Gastrocnemius medialis (tissue), 4 donors: ENCODE data around the gene NPRL2. TPM values are rescaled to one million over a fixed set of nuclear protein-coding genes. Genes with fewer than 3 reads are reported as not detected.

Experiments
- ATAC-seq, 2 donors: fragments of 150-250 bp; one replicate each; pipeline ENCODE4 v1.9.1; 2016
- DNase-seq, 2 donors: peaks; one replicate each; pipeline ENCODE4 v3.0.0-alpha.2; 2019
- H3K27ac ChIP-seq, 4 donors: fragments of 200-600 bp; sonication (generic); 1 replicate in 1 of 4; 2 replicates in 3 of 4; pipeline ENCODE4 v1.5.1; 2016 to 2018; ENCODE audit warnings: mild to moderate bottlenecking in 2 of 4, moderate library complexity in 1 of 4
- H3K27me3 ChIP-seq, 3 donors: fragments of 200-600 bp; sonication (generic) in 2 of 3; 1 replicate in 1 of 3; 2 replicates in 2 of 3; pipeline versions ENCODE4 v1.5.1 to v1.6.0; 2016 to 2019; ENCODE audit warnings: mild to moderate bottlenecking in 1 of 3, moderate library complexity in 1 of 3
- H3K36me3 ChIP-seq, 2 donors: fragments of 200-600 bp; sonication (generic) in 1 of 2; one replicate each; pipeline ENCODE4 v1.5.1; 2017 to 2018
- H3K4me1 ChIP-seq, 2 donors: fragments of 200-600 bp; sonication (generic) in 1 of 2; one replicate each; pipeline ENCODE4 v1.5.1; 2016 to 2017; ENCODE audit warnings: mild to moderate bottlenecking in 2 of 2
- H3K4me3 ChIP-seq, 4 donors: fragments of 200-600 bp; sonication (generic) in 3 of 4; 1 replicate in 1 of 4; 2 replicates in 3 of 4; pipeline ENCODE4 v1.5.1; 2016 to 2019; ENCODE audit warnings: mild to moderate bottlenecking in 2 of 4
- H3K9me3 ChIP-seq, 3 donors: fragments of 200-600 bp; sonication (generic) in 2 of 3; 1 replicate in 1 of 3; 2 replicates in 2 of 3; pipeline ENCODE4 v1.5.1; 2016 to 2019
- CTCF ChIP-seq, 5 experiments: fragments of 450-650 bp in 3 of 5; fragments of 200-600 bp in 2 of 5; sonication (generic) in 2 of 5; IDR thresholded peaks in 4 of 5; conservative IDR thresholded peaks in 1 of 5; 1 replicate in 4 of 5; 2 replicates in 1 of 5; pipeline ENCODE4 v1.5.1; 2016 to 2019; ENCODE audit warnings: antibody characterized with exemption in 5 of 5, mild to moderate bottlenecking in 3 of 5, moderate library complexity in 3 of 5
- POLR2A ChIP-seq, 2 donors: fragments of 450-650 bp; IDR thresholded peaks; one replicate each; pipeline ENCODE4 v1.6.1; 2017; ENCODE audit warnings: antibody characterized with exemption in 2 of 2, mild to moderate bottlenecking in 2 of 2, moderate library complexity in 2 of 2
- in situ Hi-C, 4 donors: fragments of 200-750 bp; cut with MboI; loops; one replicate each; pipeline versions ENCODE4 v1.15.0 to v1.8.0; 2017; ENCODE audit warnings: low sequenced_read_pairs in 4 of 4
- intact Hi-C: fragments of 100-400 bp; cut with DNase I; formaldehyde crosslinking; loops from one replicate; pipeline ENCODE4 v1.15.1; 2023; ENCODE audit warnings: low total_unique reads
- total RNA-seq, 4 donors: library from RNA; depleted of rRNA; stranded (reverse); fragments of >200 nt; gene quantifications; one replicate each; pipeline versions ENCODE4 v1.1.0 to v1.2.3, GENCODE V29; 2016

Gene NPRL2
- total RNA-seq, 4 donors from 2014 or later = 14.1 to 26.2 (median 23.1) TPM

- Histone ChIP-seq H3K4me3 (no peak overlapping the region), H3K27me3 (no peaks in the 10 kb centered on the region), H3K27ac (no peak overlapping the region), H3K9me3 (no peaks in the 10 kb centered on the region), H3K36me3 (no peaks in the 10 kb centered on the region), H3K4me1 (no peaks in the 10 kb centered on the region)
- intact Hi-C loops (no loop called here), in situ Hi-C loops (no loop called here)
- no peak for DNase-seq
- TF ChIP-seq CTCF (IDR thresholded peaks at IDR 0.05 in 4 of 5, conservative IDR thresholded peaks at IDR 0.05 in 1 of 5) (no peak), POLR2A (IDR thresholded peaks at IDR 0.05) (no peak)
- ATAC-seq = no peak
Measured at GRCh38 chr3:50381383-50381782, 30.8 kb upstream of the NPRL2 start.

- H3K4me1 ChIP-seq = no peaks in the 10 kb centered on the region
- intact Hi-C loops = no loop called here
- TF ChIP-seq POLR2A (IDR thresholded peaks at IDR 0.05) (no peak), CTCF (IDR thresholded peaks at IDR 0.05 in 4 of 5, conservative IDR thresholded peaks at IDR 0.05 in 1 of 5) (no peak)
- ATAC-seq (no peak), DNase-seq (no peak)
- no peaks in the 10 kb centered on the region for H3K36me3 ChIP-seq
- H3K27ac ChIP-seq = no peak overlapping the region
- in situ Hi-C loops = no loop called here
- H3K4me3 ChIP-seq = no peak overlapping the region
- H3K27me3 ChIP-seq = no peaks in the 10 kb centered on the region
- H3K9me3 ChIP-seq = no peaks in the 10 kb centered on the region
Measured at GRCh38 chr3:50380405-50381085, 30.0 kb upstream of the NPRL2 start.

DNA sequence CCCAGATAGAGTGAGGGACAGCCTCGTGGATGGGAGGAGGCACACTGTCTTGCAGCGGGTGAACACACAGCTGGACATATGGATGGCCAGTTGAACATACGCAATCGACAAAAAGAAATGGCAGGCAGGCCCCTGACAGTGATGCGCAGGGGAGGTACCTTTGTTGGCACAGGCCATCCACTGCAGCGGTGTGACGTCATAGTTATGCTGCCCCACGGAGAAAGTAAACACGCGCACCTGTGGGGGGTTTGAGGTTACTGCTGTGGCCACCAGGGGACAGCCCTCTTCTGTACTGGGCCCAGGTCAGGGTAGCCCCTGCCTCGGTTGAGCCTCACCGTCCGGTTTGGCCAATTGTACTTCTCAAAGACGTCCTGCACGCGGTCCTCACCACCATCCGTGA is 28.2 kb upstream of the NPRL2 start:
- in situ Hi-C loops = no loop called here
- intact Hi-C loops = no loop called here
- H3K4me1 ChIP-seq = no peaks in the 10 kb centered on the region
- ATAC-seq (no peak), DNase-seq (no peak)
- H3K9me3 ChIP-seq = no peaks in the 10 kb centered on the region
- H3K36me3 ChIP-seq = no peaks in the 10 kb centered on the region
- H3K27me3 ChIP-seq = no peaks in the 10 kb centered on the region
- H3K4me3 ChIP-seq = no peak overlapping the region
- TF ChIP-seq POLR2A (IDR thresholded peaks at IDR 0.05) = no peak
- TF ChIP-seq CTCF (IDR thresholded peaks at IDR 0.05 in 4 of 5, conservative IDR thresholded peaks at IDR 0.05 in 1 of 5) = no peak
- H3K27ac ChIP-seq = no peak overlapping the region

- Histone ChIP-seq H3K36me3 (no peaks in the 10 kb centered on the region), H3K27me3 (no peaks in the 10 kb centered on the region), H3K27ac (no peak overlapping the region), H3K4me1 (no peaks in the 10 kb centered on the region), H3K4me3 (no peak overlapping the region), H3K9me3 (no peaks in the 10 kb centered on the region)
- ATAC-seq = no peak
- in situ Hi-C loops (no loop called here), intact Hi-C loops (no loop called here)
- TF ChIP-seq POLR2A (IDR thresholded peaks at IDR 0.05) = no peak
- no peak for TF ChIP-seq CTCF (IDR thresholded peaks at IDR 0.05 in 4 of 5, conservative IDR thresholded peaks at IDR 0.05 in 1 of 5)
- DNase-seq = no peak
Measured at GRCh38 chr3:50378024-50378423, 27.4 kb upstream of the NPRL2 start.
